Adrenal gland (tissue), 12 donors: Measurements from ENCODE around the gene ITGAV. TPM values are rescaled to one million over a fixed set of nuclear protein-coding genes. Genes with fewer than 3 reads are reported as not detected.
"Not testable (repeated sequence)": the region's sequence is repeated elsewhere in the genome, so short reads cannot be mapped to it uniquely, and the experiment has no call there.

Experiments
- DNase-seq, 7 donors: peaks; one replicate each; pipeline ENCODE4 v3.0.0-alpha.2; 2019 to 2020
- H3K27ac ChIP-seq, 5 donors: fragments of 200-600 bp; sonication (generic) in 4 of 5; 1 replicate in 3 of 5; 2 replicates in 2 of 5; pipeline versions ENCODE4 v1.5.1 to v1.8.0; 2016 to 2020; ENCODE audit warnings: mild to moderate bottlenecking in 1 of 5
- H3K27me3 ChIP-seq: fragments of 200-600 bp; 2 replicates; pipeline ENCODE4 v1.8.0; 2021
- H3K36me3 ChIP-seq, 2 donors: fragments of 200-600 bp; replicated peaks in 1 of 2; 1 replicate in 1 of 2; 2 replicates in 1 of 2; pipeline versions ENCODE4 v1.5.1 to v1.8.0; 2018 to 2022
- H3K4me1 ChIP-seq, 2 donors: fragments of 200-600 bp; replicated peaks in 1 of 2; 1 replicate in 1 of 2; 2 replicates in 1 of 2; pipeline versions ENCODE4 v1.5.1 to v1.8.0; 2018 to 2021
- H3K4me3 ChIP-seq, 4 donors: fragments of 200-600 bp; sonication (generic) in 3 of 4; one replicate each; pipeline ENCODE4 v1.5.1; 2016 to 2018
- H3K9me3 ChIP-seq, 3 donors: fragments of 200-600 bp; sonication (generic) in 1 of 3; replicated peaks in 1 of 3; 1 replicate in 2 of 3; 2 replicates in 1 of 3; pipeline versions ENCODE4 v1.5.1 to v1.8.0; 2016 to 2021
- CTCF ChIP-seq, 6 experiments: fragments of 450-650 bp in 4 of 6; fragments of 200-600 bp in 2 of 6; sonication (generic) in 1 of 6; IDR thresholded peaks; 1 replicate in 5 of 6; 2 replicates in 1 of 6; pipeline versions ENCODE4 v1.5.1 to v1.8.0; 2016 to 2021; ENCODE audit warnings: antibody characterized with exemption in 6 of 6, mild to moderate bottlenecking in 2 of 6, moderate library complexity in 1 of 6
- POLR2A ChIP-seq, 2 donors: fragments of 450-650 bp; IDR thresholded peaks; one replicate each; pipeline ENCODE4 v1.6.1; 2017; ENCODE audit warnings: antibody characterized with exemption in 2 of 2, mild to moderate bottlenecking in 2 of 2, moderate library complexity in 1 of 2
- WGBS, 4 donors: extraction: QIAGEN DNeasy Blood & Tissue Kit in 2 of 4; methylation state at CpG; one replicate each; pipeline versions ENCODE4 v1.1.5 to v1.1.7; 2013 to 2017; 5-methylcytosine and 5-hydroxymethylcytosine counted together
- intact Hi-C, 2 donors: fragments of 100-400 bp; cut with DNase I; formaldehyde crosslinking; loops; one replicate each; pipeline versions ENCODE4 v1.14.1 to v1.15.0; 2022 to 2023
- polyA plus RNA-seq, 3 donors: library from polyadenylated mRNA; stranded (reverse); fragments of 200-250 nt in 2 of 3; fragments of 350-450 nt in 1 of 3; fragmentation: Illumina TruSeq in 1 of 3; extraction: RNeasy Lipid Tissue Mini Kit (QIAGEN cat#74804) in 1 of 3; gene quantifications; one replicate each; pipeline ENCODE4 v1.2.3, GENCODE V29; 2013 to 2014
- total RNA-seq, 9 donors: library from RNA; depleted of rRNA in 4 of 9; stranded (reverse); fragments of >200 nt in 4 of 9; fragments of 120-200 nt in 1 of 9; fragmentation: NEBNext Ultra II Directional in 1 of 9; extraction: Animal tissue kit (Norgen Biotek cat#: 25700) in 1 of 9; gene quantifications; one replicate each; pipeline versions ENCODE4 v1.1.0 to v1.2.4, GENCODE V29; 2013 to 2023
- donor health status: healthy with polysubstance abuse.
- donor health status: Bipolar disorder and iron deficiency.
- donor health status: DM: yes; HTN: yes; CAD: no.
- donor health status: DM: no; HTN: no; CAD: no.
- donor health status: DM: no; HTN: no; CAD: no.
- donor health status: DM: yes; HTN: yes; CAD: no.

Gene ITGAV
- total and polyA plus RNA-seq, 12 donors = 8.9 to 214 (median 112) TPM

- no peak for TF ChIP-seq CTCF (IDR thresholded peaks at IDR 0.05)
- no peak for TF ChIP-seq POLR2A (IDR thresholded peaks at IDR 0.05)
- 54 to 81% (median 65%) methylated on average over 3 of the region's 3 CpGs for WGBS, 4 donors
- intact Hi-C loops = no loop called here
Measured at GRCh38 chr2:186560254-186560653, 29.6 kb upstream of the ITGAV start.

DNA sequence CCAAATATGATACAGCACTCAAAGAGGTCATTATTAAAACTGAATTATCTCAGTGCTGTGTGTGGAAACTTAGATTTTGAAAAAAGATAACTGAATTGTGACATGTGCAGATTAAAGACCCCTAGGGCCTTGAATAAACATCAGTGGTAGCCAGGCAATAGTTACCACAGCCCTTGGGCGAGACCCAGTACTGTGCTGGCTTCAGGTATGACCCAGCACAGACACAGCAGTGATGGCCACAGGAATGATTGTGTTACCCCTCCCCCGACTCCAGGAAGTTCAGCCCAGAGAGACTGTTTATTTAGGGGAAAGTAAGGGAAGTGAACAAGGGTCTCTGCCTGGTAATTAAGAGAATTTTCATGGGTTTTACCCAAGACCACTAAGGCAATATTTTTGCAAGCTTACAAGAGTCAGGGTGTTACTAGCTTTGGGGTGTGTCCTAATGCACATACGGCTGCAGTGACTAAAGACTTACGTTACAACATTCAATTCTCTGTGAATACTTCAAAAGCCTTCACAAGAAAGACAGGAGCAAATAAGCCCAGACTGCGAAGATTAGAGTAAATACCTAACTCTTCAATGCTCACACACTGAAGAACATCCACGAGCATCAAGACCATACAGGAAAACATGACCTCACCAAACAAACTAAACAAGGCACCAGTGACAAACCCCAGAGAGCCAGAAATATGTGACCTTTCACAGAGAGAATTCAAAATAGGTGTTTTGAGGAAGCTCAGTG lies 28.2 kb upstream of the ITGAV start:
- Histone ChIP-seq H3K27ac (no peak overlapping the region), H3K4me1 (no peaks in the 10 kb centered on the region), H3K36me3 (no peaks in the 10 kb centered on the region), H3K9me3 (no peaks in the 10 kb centered on the region), H3K4me3 (no peak overlapping the region), H3K27me3 (no peaks in the 10 kb centered on the region)
- 87 to 92% (median 90%) methylated on average over 5 to 6 of the region's 6 CpGs for WGBS, 4 donors
- TF ChIP-seq POLR2A (IDR thresholded peaks at IDR 0.05) (no peak), CTCF (IDR thresholded peaks at IDR 0.05) (no peak)
- no peak for DNase-seq
- intact Hi-C loops = no loop called here

More at GRCh38 chr2:186560254-186560653, 29.6 kb upstream of the ITGAV start:
- no peak for DNase-seq
- Histone ChIP-seq H3K9me3 (no peaks in the 10 kb centered on the region), H3K36me3 (no peaks in the 10 kb centered on the region), H3K27me3 (no peaks in the 10 kb centered on the region), H3K4me1 (no peaks in the 10 kb centered on the region), H3K4me3 (no peak overlapping the region), H3K27ac (no peak overlapping the region)

- Histone ChIP-seq H3K9me3 (no peaks in the 10 kb centered on the region), H3K4me3 (no peak overlapping the region), H3K4me1 (no peaks in the 10 kb centered on the region), H3K27me3 (no peaks in the 10 kb centered on the region), H3K36me3 (no peaks in the 10 kb centered on the region), H3K27ac (no peak overlapping the region)
- no peak for DNase-seq
- TF ChIP-seq POLR2A (IDR thresholded peaks at IDR 0.05) = no peak
- no peak for TF ChIP-seq CTCF (IDR thresholded peaks at IDR 0.05)
- whole genome bisulfite sequencing, 4 donors = 92 to 100% (median 94%) methylated on average over 1 of the region's 1 CpG
- intact Hi-C loops = no loop called here
Measured at GRCh38 chr2:186562209-186562578, 27.7 kb upstream of the ITGAV start.

DNA sequence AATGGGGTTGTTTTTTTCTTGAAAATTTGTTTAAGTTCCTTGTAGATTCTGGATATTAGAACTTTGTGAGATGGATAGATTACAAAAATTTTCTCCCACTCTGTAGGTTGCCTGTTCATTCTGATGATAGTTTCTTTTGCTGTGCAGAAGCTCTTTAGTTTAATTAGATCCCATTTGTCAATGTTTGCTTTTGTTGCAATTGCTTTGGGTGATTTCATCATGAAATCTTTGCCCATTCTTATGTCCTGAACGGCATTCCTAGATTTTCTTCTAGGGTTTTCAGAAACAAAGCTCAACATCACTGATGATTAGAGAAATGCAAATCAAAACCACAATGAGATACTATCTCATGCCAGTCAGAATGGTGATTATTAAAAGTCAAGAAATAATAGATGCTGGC lies 21.3 kb upstream of the ITGAV start:
- H3K9me3 ChIP-seq, H3K4me1 ChIP-seq, H3K27me3 ChIP-seq, H3K4me3 ChIP-seq, H3K27ac ChIP-seq, intact Hi-C loops, H3K36me3 ChIP-seq, DNase-seq: not testable (repeated sequence)
- 87 to 100% (median 91%) methylated on average over 1 of the region's 1 CpG for WGBS, 4 donors

DNA sequence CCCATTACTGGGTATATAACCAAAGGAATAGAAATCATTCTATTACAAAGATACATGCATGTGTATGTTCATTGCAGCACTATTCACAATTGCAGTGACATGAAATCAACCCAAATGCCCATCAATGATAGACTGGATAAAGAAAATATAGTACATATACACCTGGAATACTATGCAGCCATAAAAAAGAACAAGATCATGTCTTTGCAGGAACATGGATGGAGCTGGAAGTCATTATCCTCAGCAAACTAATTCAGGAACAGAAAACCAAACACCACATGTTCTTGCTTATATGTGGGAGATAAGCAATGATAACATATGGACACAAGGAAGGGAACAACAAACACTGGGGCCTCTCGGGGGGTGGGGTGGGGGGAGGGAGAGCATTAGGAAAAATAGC lies 20.7 kb upstream of the ITGAV start:
- H3K9me3 ChIP-seq, H3K36me3 ChIP-seq, H3K27ac ChIP-seq, intact Hi-C loops, H3K4me3 ChIP-seq, H3K27me3 ChIP-seq, DNase-seq, H3K4me1 ChIP-seq: not testable (repeated sequence)
- WGBS, 4 donors = 92 to 100% (median 94%) methylated on average over 1 of the region's 1 CpG
